ENCODE results near the gene SLCO3A1.

Gene SLCO3A1

GRCh38 chr15:92074646-92075045 lies 221.1 kb downstream of the SLCO3A1 start:
- in situ Hi-C loops (cut with MboI; ENCODE audit: low sequenced_read_pairs, unreplicated experiment) = loop anchor here (25.0 kb wide), 1 partner anchor 638 kb away; no protein-coding TSS in a partner anchor
- TF ChIP-seq CTCF (IDR thresholded peaks at IDR 0.05; ENCODE audit: borderline replicate concordance, control extremely low read depth, extremely low read depth, insufficient read depth, missing control alignments) = no peak
- no peak for DNase-seq (ENCODE audit: low spot score)

- no peak for TF ChIP-seq CTCF (IDR thresholded peaks at IDR 0.05; ENCODE audit: borderline replicate concordance, control extremely low read depth, extremely low read depth, insufficient read depth, missing control alignments)
- in situ Hi-C loops (cut with MboI; ENCODE audit: low sequenced_read_pairs, unreplicated experiment) = loop anchor here (25.0 kb wide), 1 partner anchor 637 kb away; no protein-coding TSS in a partner anchor
- no peak for DNase-seq (ENCODE audit: low spot score)
Observed at GRCh38 chr15:92075764-92076163, 222.3 kb downstream of the SLCO3A1 start.

GRCh38 chr15:92076541-92076940 lies 223.0 kb downstream of the SLCO3A1 start:
- DNase-seq (ENCODE audit: low spot score) = no peak
- in situ Hi-C loops (cut with MboI; ENCODE audit: low sequenced_read_pairs, unreplicated experiment) = loop anchor here (25.0 kb wide), 1 partner anchor 636 kb away; no protein-coding TSS in a partner anchor
- TF ChIP-seq CTCF (IDR thresholded peaks at IDR 0.05; ENCODE audit: borderline replicate concordance, control extremely low read depth, extremely low read depth, insufficient read depth, missing control alignments) = no peak

- peak; percentile 72 for DNase-seq (ENCODE audit: low spot score)
- peak; percentile 57 for TF ChIP-seq CTCF (IDR thresholded peaks at IDR 0.05; ENCODE audit: borderline replicate concordance, control extremely low read depth, extremely low read depth, insufficient read depth, missing control alignments)
- in situ Hi-C loops (cut with MboI; ENCODE audit: low sequenced_read_pairs, unreplicated experiment) = loop anchor here (25.0 kb wide), 1 partner anchor 635 kb away; no protein-coding TSS in a partner anchor
Observed at GRCh38 chr15:92077353-92078085, 224.0 kb downstream of the SLCO3A1 start.

GRCh38 chr15:92078270-92078669 lies 224.8 kb downstream of the SLCO3A1 start:
- no peak for DNase-seq (ENCODE audit: low spot score)
- TF ChIP-seq CTCF (IDR thresholded peaks at IDR 0.05; ENCODE audit: borderline replicate concordance, control extremely low read depth, extremely low read depth, insufficient read depth, missing control alignments) = no peak
- in situ Hi-C loops (cut with MboI; ENCODE audit: low sequenced_read_pairs, unreplicated experiment) = loop anchor here (25.0 kb wide), 1 partner anchor 634 kb away; no protein-coding TSS in a partner anchor

GRCh38 chr15:92079047-92079446 lies 225.5 kb downstream of the SLCO3A1 start:
- in situ Hi-C loops (cut with MboI; ENCODE audit: low sequenced_read_pairs, unreplicated experiment) = loop anchor here (25.0 kb wide), 1 partner anchor 633 kb away; no protein-coding TSS in a partner anchor
- DNase-seq (ENCODE audit: low spot score) = no peak
- no peak for TF ChIP-seq CTCF (IDR thresholded peaks at IDR 0.05; ENCODE audit: borderline replicate concordance, control extremely low read depth, extremely low read depth, insufficient read depth, missing control alignments)

Measured in GM13976 (cell line).